Skeletal muscle cell (primary cell): Measurements from ENCODE around the gene NPSR1.
"Not testable (repeated sequence)": the region's sequence is repeated elsewhere in the genome, so short reads cannot be mapped to it uniquely, and the experiment has no call there.

ENCODE experiments used
- DNase-seq: peaks from one replicate; pipeline ENCODE4 v3.0.0-alpha.2; 2010; ENCODE audit warnings: low read depth
- H3K4me3 ChIP-seq: 2 replicates; pipeline ENCODE4 v1.5.1; 2011; ENCODE audit warnings: low read depth, mild to moderate bottlenecking, control low read depth, low read length, moderate library complexity

Gene NPSR1

GRCh38 chr7:34657632-34658268 lies at the start of gene NPSR1:
Gene NPSR1, plus strand, starts transcription at chr7:34658218. Its CDS starts 195 bp downstream, at chr7:34658413.
- no peak for DNase-seq
- H3K4me3 ChIP-seq = no peak within 1 kb of the TSS

- peak; percentile 2 for DNase-seq
- H3K4me3 ChIP-seq = no peak overlapping the region
Measured at GRCh38 chr7:34612661-34613060, 45.4 kb upstream of the NPSR1 start.

DNA sequence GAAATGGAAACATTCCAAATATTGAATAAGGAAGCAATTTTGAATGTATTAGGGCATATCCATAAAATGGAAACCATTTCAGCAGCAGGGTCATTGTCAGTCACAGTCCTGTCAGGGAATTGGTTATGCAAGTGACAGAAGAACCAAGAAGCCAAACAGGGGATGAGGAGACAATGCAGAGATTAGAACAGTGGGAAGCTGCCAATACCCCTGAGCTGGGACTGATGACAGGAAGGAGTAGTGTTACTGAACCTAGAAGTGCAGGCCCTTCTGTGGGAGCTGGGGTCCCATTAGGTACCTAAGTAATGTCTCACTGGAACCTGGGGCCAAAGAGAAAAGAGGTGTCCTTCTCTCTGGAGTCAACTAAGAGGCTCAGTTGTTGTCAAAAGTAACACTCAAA lies 37.6 kb upstream of the NPSR1 start:
- no peak overlapping the region for H3K4me3 ChIP-seq
- no peak for DNase-seq

DNA sequence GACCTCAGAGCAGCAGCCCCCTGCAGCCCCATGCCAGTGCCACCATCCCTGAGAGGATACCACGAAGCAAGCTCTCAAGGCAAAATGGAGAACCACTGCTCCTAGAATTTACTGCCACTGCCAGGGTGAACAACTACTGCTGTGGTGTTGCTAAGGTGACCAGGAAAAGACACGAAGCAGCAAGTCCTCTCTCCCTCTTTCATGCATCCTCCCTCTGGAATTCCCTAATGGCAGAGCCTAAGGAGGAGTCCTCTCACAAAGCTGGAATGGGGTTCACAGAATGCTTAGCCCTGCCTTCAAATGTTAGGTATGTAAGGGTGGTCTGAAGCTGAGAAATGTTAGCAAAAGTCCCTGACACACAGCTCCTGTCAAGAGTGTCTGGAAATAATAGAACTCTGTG lies 35.8 kb upstream of the NPSR1 start:
- DNase-seq = no peak
- no peak overlapping the region for H3K4me3 ChIP-seq

- no peak overlapping the region for H3K4me3 ChIP-seq
- DNase-seq = no peak
Measured at GRCh38 chr7:34622771-34623250, 35.2 kb upstream of the NPSR1 start.

DNA sequence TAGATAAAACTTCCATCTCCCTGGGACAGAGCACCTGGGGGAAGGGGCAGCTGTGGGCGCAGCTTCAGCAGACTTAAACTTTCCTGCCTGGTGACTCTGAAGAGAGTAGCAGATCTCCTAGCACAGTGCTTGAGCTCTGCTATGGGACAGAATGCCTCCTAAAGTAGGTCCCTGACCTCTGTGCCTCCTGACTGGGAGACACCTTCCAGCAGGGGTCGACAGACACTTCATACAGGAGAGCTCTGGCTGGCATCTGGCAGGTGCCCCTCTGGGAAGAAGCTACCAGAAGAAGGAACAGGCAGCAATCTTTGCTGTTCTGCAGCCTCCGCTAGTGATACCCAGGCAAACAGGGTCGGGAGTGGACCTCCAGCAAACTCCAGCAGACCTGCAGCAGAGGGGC lies 29.4 kb upstream of the NPSR1 start:
- not testable (repeated sequence) for H3K4me3 ChIP-seq, DNase-seq

DNA sequence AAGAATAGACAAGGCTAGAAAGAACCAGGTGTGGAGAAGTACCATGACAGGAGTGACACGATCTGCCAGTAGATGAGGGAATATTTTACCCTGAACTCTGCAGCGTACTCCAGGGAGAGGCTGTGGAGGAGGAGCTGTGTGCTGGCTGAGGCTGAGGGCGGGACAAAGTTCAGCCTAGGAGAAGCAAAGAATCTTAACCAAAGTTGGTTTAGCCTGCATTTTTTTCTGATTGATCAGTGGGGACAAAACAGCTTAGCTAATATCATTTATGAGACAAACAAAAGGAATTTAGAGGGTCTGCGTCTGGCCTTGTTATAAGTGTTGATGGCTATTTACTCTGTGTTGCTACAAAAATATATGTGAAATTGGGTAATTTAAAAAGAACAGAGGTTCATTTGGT lies 5.2 kb upstream of the NPSR1 start:
- DNase-seq = no peak
- H3K4me3 ChIP-seq = no peak overlapping the region

DNA sequence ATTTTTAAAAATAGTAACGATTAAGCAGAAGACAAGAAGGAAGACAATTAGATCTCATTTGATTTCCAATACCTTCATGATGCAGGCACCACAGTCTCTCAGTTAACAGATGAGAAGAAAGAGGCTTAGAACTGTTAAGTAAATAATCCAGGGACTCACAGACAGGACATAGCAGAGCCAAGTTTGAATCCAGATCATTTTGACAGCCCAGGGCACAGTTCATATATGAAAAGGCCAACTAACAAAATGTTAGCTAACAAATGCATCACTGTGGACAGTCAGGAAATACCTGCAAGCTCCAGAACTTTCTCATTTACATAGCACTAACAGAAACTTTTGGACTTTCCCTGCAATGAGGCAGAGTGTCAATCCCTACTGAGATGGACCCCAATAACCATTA lies 4.2 kb upstream of the NPSR1 start:
- no peak for DNase-seq

GRCh38 chr7:34655384-34655783 lies 2.6 kb upstream of the NPSR1 start:
- no peak for DNase-seq
- H3K4me3 ChIP-seq = no peak overlapping the region

More for the DNA sequence above, 4.2 kb upstream of the NPSR1 start:
- no peak overlapping the region for H3K4me3 ChIP-seq

- no peak overlapping the region for H3K4me3 ChIP-seq
- no peak for DNase-seq
Measured at GRCh38 chr7:34656041-34656440, 2.0 kb upstream of the NPSR1 start.

DNA sequence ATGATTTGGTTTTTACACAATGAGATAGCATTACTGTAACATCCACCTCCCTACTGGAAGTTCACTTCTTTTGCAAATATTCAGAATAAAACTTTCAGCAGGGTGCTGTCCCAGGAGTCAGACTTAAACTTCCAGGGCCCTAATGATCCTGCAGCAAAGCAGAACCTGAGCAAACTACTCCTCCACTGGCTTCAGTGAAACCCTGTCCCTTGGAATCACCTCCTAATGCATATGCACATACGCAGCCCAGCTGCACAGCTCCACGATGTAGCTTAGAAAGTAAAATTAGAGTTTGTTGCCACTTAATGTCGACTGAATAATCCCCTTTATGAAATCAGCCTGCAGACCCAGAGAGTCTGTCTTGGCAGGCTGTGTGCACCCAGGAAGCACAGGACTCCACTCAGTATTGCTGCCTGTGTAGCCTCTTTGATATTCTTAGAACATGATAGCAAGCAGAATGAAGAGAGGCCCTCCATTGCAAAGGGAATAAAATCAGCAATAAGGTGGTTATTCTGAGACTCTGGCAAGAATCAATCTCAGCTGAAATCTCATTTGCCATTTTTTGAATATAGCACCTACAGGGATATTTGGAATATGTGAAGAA lies 1.6 kb downstream of the NPSR1 start:
- DNase-seq = no peak
- no peak overlapping the region for H3K4me3 ChIP-seq

GRCh38 chr7:34662058-34662708 lies 4.2 kb downstream of the NPSR1 start:
- DNase-seq = no peak

DNA sequence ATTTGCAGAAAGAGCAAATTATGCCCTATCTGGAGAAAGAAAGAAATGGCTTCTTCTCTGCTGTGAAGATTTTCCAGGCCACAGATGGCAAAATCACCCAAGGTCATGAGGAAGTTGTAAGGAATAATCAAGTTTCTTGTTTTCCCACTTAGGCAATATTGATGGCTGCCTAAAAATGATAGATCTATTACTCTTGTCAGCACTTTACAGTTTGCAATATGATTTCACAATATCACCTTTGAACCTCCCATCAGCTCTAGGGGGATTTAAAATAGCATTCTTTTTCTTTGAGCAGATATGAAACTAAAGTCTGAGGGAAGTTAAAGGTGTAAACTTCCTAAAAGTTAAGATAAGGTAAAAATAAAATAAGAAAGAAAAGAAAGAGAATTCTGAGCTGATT lies 6.7 kb downstream of the NPSR1 start:
- H3K4me3 ChIP-seq = no peak overlapping the region
- DNase-seq = no peak

More at GRCh38 chr7:34662058-34662708, 4.2 kb downstream of the NPSR1 start:
- H3K4me3 ChIP-seq = no peak overlapping the region

DNA sequence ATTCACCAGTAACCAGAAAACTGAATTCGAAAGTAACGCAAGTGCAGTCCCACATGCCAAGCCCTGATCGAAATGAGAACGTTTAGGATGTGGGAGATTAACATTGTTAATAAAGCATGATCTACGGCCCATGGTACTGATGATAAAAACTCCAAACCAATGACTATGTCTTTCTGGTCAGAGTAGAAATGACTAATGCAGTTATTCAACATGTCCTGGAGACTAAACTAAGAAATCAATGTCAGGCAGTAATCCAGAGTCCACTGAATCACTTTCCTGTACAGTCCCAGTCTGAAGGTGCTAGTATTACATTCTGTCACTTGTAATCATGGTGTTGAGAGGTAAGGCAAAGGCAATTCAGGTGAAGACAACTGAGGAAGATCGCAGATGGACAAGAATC lies 14.4 kb downstream of the NPSR1 start:
- DNase-seq = peak; percentile 3
- no peak overlapping the region for H3K4me3 ChIP-seq

GRCh38 chr7:34673066-34673465 lies 15.0 kb downstream of the NPSR1 start:
- DNase-seq = no peak
- H3K4me3 ChIP-seq = no peak overlapping the region

GRCh38 chr7:34675749-34676374 lies 17.8 kb downstream of the NPSR1 start:
- DNase-seq = no peak

DNA sequence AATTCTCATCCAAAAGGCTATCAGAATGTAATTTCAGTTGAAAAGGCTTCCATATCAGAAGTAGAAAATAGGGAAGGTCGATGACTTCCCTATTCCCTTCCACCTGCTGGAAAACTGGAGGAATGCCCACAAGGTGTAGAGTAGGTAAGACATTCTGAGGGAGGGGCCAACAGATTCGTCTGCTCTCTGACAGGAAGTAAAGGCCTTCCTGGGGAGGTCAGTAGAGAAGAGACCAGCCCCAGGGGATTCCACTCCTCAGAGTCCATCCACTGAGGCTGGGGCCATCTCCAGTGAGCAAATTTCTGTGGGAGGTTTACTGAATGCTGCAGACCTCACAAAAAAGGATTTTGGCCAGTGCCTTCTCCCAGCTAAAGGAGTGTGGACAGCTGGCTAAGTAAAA lies 19.5 kb downstream of the NPSR1 start:
- DNase-seq = no peak
- no peak overlapping the region for H3K4me3 ChIP-seq

More at GRCh38 chr7:34675749-34676374, 17.8 kb downstream of the NPSR1 start:
- H3K4me3 ChIP-seq = no peak overlapping the region

GRCh38 chr7:34687529-34687928 lies 29.5 kb downstream of the NPSR1 start:
- H3K4me3 ChIP-seq = no peak overlapping the region
- no peak for DNase-seq

DNA sequence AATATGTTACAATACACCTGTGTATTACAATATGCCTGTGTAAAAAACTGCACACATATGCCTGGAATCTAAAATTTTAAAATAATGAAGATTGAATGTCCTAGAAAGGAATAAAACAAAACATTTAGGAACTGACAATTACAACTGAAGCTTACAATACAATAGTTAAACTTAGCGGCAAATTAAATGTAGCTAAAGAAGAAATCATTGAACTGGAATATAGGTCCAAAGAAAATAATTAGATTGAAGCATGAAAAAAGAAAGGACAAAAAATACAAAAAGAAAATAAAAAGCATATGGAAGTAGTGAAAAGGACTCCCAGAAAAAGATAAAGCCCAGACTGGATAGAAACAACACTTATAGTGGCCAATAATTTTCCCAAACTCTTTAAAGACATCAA lies 38.4 kb downstream of the NPSR1 start:
- H3K4me3 ChIP-seq = no peak overlapping the region
- no peak for DNase-seq

- DNase-seq = no peak
- no peak overlapping the region for H3K4me3 ChIP-seq
Measured at GRCh38 chr7:34709771-34710170, 51.8 kb downstream of the NPSR1 start.
